OCI-LY1 (cell line): ENCODE measurements around the gene MPL.

ENCODE experiments used
- H2AFZ ChIP-seq: fragments of 200-600 bp; sonication (generic), shearing (Covaris generic); 2 replicates; pipeline ENCODE4 v1.6.0; 2014; ENCODE audit warnings: antibody characterized with exemption, mild to moderate bottlenecking, low read length
- H3F3A ChIP-seq: fragments of 200-600 bp; sonication (generic), shearing (Covaris generic); 2 replicates; pipeline ENCODE4 v1.6.0; 2014; ENCODE audit warnings: mild to moderate bottlenecking, antibody characterized with exemption, low read length, moderate library complexity; ENCODE audit not compliant: insufficient read depth
- H3K27ac ChIP-seq: fragments of 200-600 bp; sonication (generic); 2 replicates; pipeline ENCODE4 v1.5.1; 2014; ENCODE audit warnings: low read length, mixed run types, mild to moderate bottlenecking, low read depth; ENCODE audit not compliant: poor library complexity, severe bottlenecking
- H3K27me3 ChIP-seq: fragments of 200-600 bp; sonication (generic); 2 replicates; pipeline ENCODE4 v1.6.0; 2014; ENCODE audit warnings: antibody characterized with exemption, mild to moderate bottlenecking, low read length, moderate library complexity; ENCODE audit not compliant: insufficient read depth
- H3K36me3 ChIP-seq: fragments of 200-600 bp; sonication (generic); 2 replicates; pipeline ENCODE4 v1.6.1; 2014; ENCODE audit warnings: mild to moderate bottlenecking, antibody characterized with exemption, low read length, moderate library complexity, mixed read lengths; ENCODE audit not compliant: insufficient read depth
- H3K4me1 ChIP-seq: fragments of 200-600 bp; sonication (generic); 2 replicates; pipeline ENCODE4 v1.5.1; 2014; ENCODE audit warnings: mild to moderate bottlenecking, low read length, moderate library complexity; ENCODE audit not compliant: insufficient read depth, severe bottlenecking
- H3K4me2 ChIP-seq: fragments of 200-600 bp; sonication (generic), shearing (Covaris generic); 2 replicates; pipeline ENCODE4 v1.6.1; 2014; ENCODE audit warnings: low read length
- H3K4me3 ChIP-seq: fragments of 200-600 bp; sonication (generic); 2 replicates; pipeline ENCODE4 v1.5.1; 2014; ENCODE audit warnings: low read length, low read depth, mild to moderate bottlenecking, mixed read lengths; ENCODE audit not compliant: poor library complexity, severe bottlenecking
- H3K79me2 ChIP-seq: fragments of 200-600 bp; shearing (Covaris generic); 2 replicates; pipeline ENCODE4 v1.6.1; 2016; ENCODE audit warnings: mixed run types, low read length, mixed read lengths; ENCODE audit not compliant: insufficient read depth
- H3K9ac ChIP-seq: fragments of 200-600 bp; sonication (generic), shearing (Covaris generic); 2 replicates; pipeline ENCODE4 v1.6.1; 2014; ENCODE audit warnings: mild to moderate bottlenecking, low read length, mixed read lengths
- H3K9me2 ChIP-seq: fragments of 200-600 bp; sonication (generic), shearing (Covaris generic); 2 replicates; pipeline ENCODE4 v1.6.1; 2014; ENCODE audit warnings: low read depth, mild to moderate bottlenecking, low read length, mixed read lengths
- H3K9me3 ChIP-seq: fragments of 200-600 bp; shearing (Covaris generic); 2 replicates; pipeline ENCODE4 v1.6.1; 2014; ENCODE audit warnings: low read length, mixed read lengths
- H4K20me1 ChIP-seq: fragments of 200-600 bp; sonication (generic), shearing (Covaris generic); 2 replicates; pipeline ENCODE4 v1.6.0; 2016; ENCODE audit warnings: mild to moderate bottlenecking, low read length; ENCODE audit not compliant: insufficient read depth
- CTCF ChIP-seq: fragments of 200-600 bp; sonication (generic), shearing (Covaris generic); IDR thresholded peaks from 2 replicates; pipeline ENCODE4 v1.5.1; 2017; ENCODE audit warnings: mild to moderate bottlenecking, antibody characterized with exemption, low read length, moderate library complexity, mixed read lengths
- EZH2 ChIP-seq: fragments of 200-600 bp; sonication (generic), shearing (Covaris generic); IDR thresholded peaks from 2 replicates; pipeline ENCODE4 v1.8.0; 2017; ENCODE audit warnings: borderline replicate concordance, mixed run types, mild to moderate bottlenecking, antibody characterized with exemption, low read length, moderate library complexity, mixed read lengths

Gene MPL

GRCh38 chr1:43292216-43292615 is 45.4 kb upstream of the MPL start:
- H3K36me3 ChIP-seq: no peaks in the 10 kb centered on the region
- no peak overlapping the region for H3K27ac ChIP-seq
- H3K27me3 ChIP-seq: no peaks in the 10 kb centered on the region
- H3K4me3 ChIP-seq: no peak overlapping the region
- H2AFZ ChIP-seq: no peak overlapping the region
- no peaks in the 10 kb centered on the region for H3K79me2 ChIP-seq
- no peaks in the 10 kb centered on the region for H3K9me2 ChIP-seq
- no peaks in the 10 kb centered on the region for H3K9me3 ChIP-seq
- H3K9ac ChIP-seq: no peak overlapping the region
- no peaks in the 10 kb centered on the region for H3K4me1 ChIP-seq
- no peaks in the 10 kb centered on the region for H3F3A ChIP-seq
- H3K4me2 ChIP-seq: no peak overlapping the region
- no peaks in the 10 kb centered on the region for H4K20me1 ChIP-seq
- TF ChIP-seq CTCF: no peak
- TF ChIP-seq EZH2: no peak

GRCh38 chr1:43292679-43293078 is 44.9 kb upstream of the MPL start:
- H4K20me1 ChIP-seq: no peaks in the 10 kb centered on the region
- H3K9me2 ChIP-seq: no peaks in the 10 kb centered on the region
- no peaks in the 10 kb centered on the region for H3K79me2 ChIP-seq
- H3K9ac ChIP-seq: no peak overlapping the region
- no peaks in the 10 kb centered on the region for H3K9me3 ChIP-seq
- TF ChIP-seq EZH2 (no peak), CTCF (no peak)
- H3K4me3 ChIP-seq: no peak overlapping the region
- H3F3A ChIP-seq: no peaks in the 10 kb centered on the region
- no peak overlapping the region for H3K27ac ChIP-seq
- no peaks in the 10 kb centered on the region for H3K4me1 ChIP-seq
- no peak overlapping the region for H3K4me2 ChIP-seq
- no peaks in the 10 kb centered on the region for H3K27me3 ChIP-seq
- no peaks in the 10 kb centered on the region for H3K36me3 ChIP-seq
- H2AFZ ChIP-seq: no peak overlapping the region

GRCh38 chr1:43293176-43293575 is 44.4 kb upstream of the MPL start:
- TF ChIP-seq CTCF: no peak
- TF ChIP-seq EZH2: no peak
- no peaks in the 10 kb centered on the region for H3K4me1 ChIP-seq
- no peaks in the 10 kb centered on the region for H3K27me3 ChIP-seq
- no peaks in the 10 kb centered on the region for H3K9me3 ChIP-seq
- no peak overlapping the region for H3K27ac ChIP-seq
- H3K9me2 ChIP-seq: no peaks in the 10 kb centered on the region
- no peak overlapping the region for H3K9ac ChIP-seq
- no peak overlapping the region for H2AFZ ChIP-seq
- H3K4me2 ChIP-seq: no peak overlapping the region
- H3K36me3 ChIP-seq: no peaks in the 10 kb centered on the region
- H4K20me1 ChIP-seq: no peaks in the 10 kb centered on the region
- H3K4me3 ChIP-seq: no peak overlapping the region
- H3K79me2 ChIP-seq: no peaks in the 10 kb centered on the region
- H3F3A ChIP-seq: no peaks in the 10 kb centered on the region
